T-cell (primary cell): ENCODE results near the gene SH2D2A. TPM values are rescaled to one million over a fixed set of nuclear protein-coding genes. Genes with fewer than 3 reads are reported as not detected.

Source experiments
- ATAC-seq, 4 experiments: fragments of 200-7000 bp in 3 of 4; fragments of 150-1000 bp in 1 of 4; cut with Tn5 transposase; replicated peaks in 1 of 4; 1 replicate in 3 of 4; 2 replicates in 1 of 4; pipeline ENCODE4 v1.10.0; 2021; ENCODE audit warnings: moderate library complexity in 3 of 4, mild to moderate bottlenecking in 2 of 4, moderate number of reproducible peaks in 1 of 4
- CTCF ChIA-PET, 2 donors: fragments of 300-600 bp; sonication (Branson Sonifier 250); formaldehyde crosslinking; loops; one replicate each; lab custom pipeline; 2022; ENCODE audit warnings: antibody characterized with exemption in 2 of 2; lab: Charles Lee
- POLR2A ChIA-PET, 2 donors: fragments of 300-600 bp; sonication (Branson Sonifier 250); formaldehyde crosslinking; loops; one replicate each; lab custom pipeline; 2022; ENCODE audit warnings: antibody characterized with exemption in 2 of 2; lab: Charles Lee
- DNase-seq, 35 experiments: peaks; one replicate each; pipeline versions ENCODE4 v3.0.0 to v3.0.0-alpha.2; 2013 to 2023
- H3K27ac ChIP-seq: one replicate; pipeline ENCODE4 v1.5.1; 2013; ENCODE audit warnings: low read length
- H3K27me3 ChIP-seq, 2 experiments: replicated peaks in 1 of 2; 1 replicate in 1 of 2; 2 replicates in 1 of 2; pipeline versions ENCODE4 v1.6.1 to v1.7.0; 2013; ENCODE audit warnings: low read length in 1 of 2, mixed read lengths in 1 of 2; ENCODE audit not compliant: control insufficient read depth in 2 of 2, insufficient read depth in 2 of 2; ENCODE audit errors: extremely low read depth in 1 of 2
- H3K36me3 ChIP-seq, 2 donors: 1 replicate in 1 of 2; 2 replicates in 1 of 2; pipeline versions ENCODE4 v1.6.1 to v1.7.0; 2013; ENCODE audit warnings: low read length in 1 of 2; ENCODE audit not compliant: control insufficient read depth in 2 of 2, insufficient read depth in 1 of 2; ENCODE audit errors: extremely low read depth in 1 of 2
- H3K4me1 ChIP-seq, 2 experiments: 1 replicate in 1 of 2; 2 replicates in 1 of 2; pipeline versions ENCODE4 v1.6.1 to v1.7.0; 2013; ENCODE audit warnings: low read length in 2 of 2, mixed read lengths in 1 of 2; ENCODE audit not compliant: insufficient read depth in 2 of 2, control insufficient read depth in 1 of 2; ENCODE audit errors: extremely low read depth in 1 of 2
- H3K4me3 ChIP-seq, 2 donors: 1 replicate in 1 of 2; 2 replicates in 1 of 2; pipeline versions ENCODE4 v1.5.1 to v1.7.0; 2013; ENCODE audit warnings: mild to moderate bottlenecking in 2 of 2, low read length in 1 of 2, moderate library complexity in 1 of 2; ENCODE audit not compliant: control insufficient read depth in 1 of 2; ENCODE audit errors: extremely low read depth in 1 of 2
- H3K9me3 ChIP-seq: 2 replicates; pipeline ENCODE4 v1.7.0; 2013
- H3K27ac Mint-ChIP-seq, 2 donors: one replicate each; pipeline ENCODE4 v1.8.0; 2020 to 2021; ENCODE audit warnings: mild to moderate bottlenecking in 2 of 2, mixed read lengths in 2 of 2
- H3K27me3 Mint-ChIP-seq, 2 donors: one replicate each; pipeline ENCODE4 v1.8.0; 2021 to 2022; ENCODE audit warnings: mixed read lengths in 2 of 2
- H3K36me3 Mint-ChIP-seq: one replicate; pipeline ENCODE4 v1.8.0; 2021; ENCODE audit warnings: mixed read lengths
- H3K4me1 Mint-ChIP-seq, 3 donors: one replicate each; pipeline ENCODE4 v1.8.0; 2020 to 2022; ENCODE audit warnings: mixed read lengths in 3 of 3, mild to moderate bottlenecking in 1 of 3
- H3K4me3 Mint-ChIP-seq, 3 donors: one replicate each; pipeline ENCODE4 v1.8.0; 2020 to 2022; ENCODE audit warnings: mild to moderate bottlenecking in 3 of 3, mixed read lengths in 3 of 3, moderate library complexity in 3 of 3
- H3K9me3 Mint-ChIP-seq, 3 donors: one replicate each; pipeline ENCODE4 v1.8.0; 2020 to 2022; ENCODE audit warnings: mixed read lengths in 3 of 3
- WGBS: methylation state at CpG from one replicate; pipeline ENCODE4 v1.1.5; 2013; ENCODE audit warnings: missing lambda C conversion rate; ENCODE audit not compliant: insufficient coverage; 5-methylcytosine and 5-hydroxymethylcytosine counted together
- total RNA-seq, 35 experiments: library from RNA in 6 of 35; stranded (reverse) in 6 of 35; fragments of 120-200 nt in 1 of 35; gene quantifications; one replicate each; pipeline versions ENCODE4 v1.2.1 to v1.2.4 and lab custom pipeline; 2013 to 2026

The SH2D2A gene
- total RNA-seq, 5 donors from 2014 or later (not counting 1 experiment from before 2014, with no cell fraction given): 42.8 to 110 (median 66.8) TPM

DNA sequence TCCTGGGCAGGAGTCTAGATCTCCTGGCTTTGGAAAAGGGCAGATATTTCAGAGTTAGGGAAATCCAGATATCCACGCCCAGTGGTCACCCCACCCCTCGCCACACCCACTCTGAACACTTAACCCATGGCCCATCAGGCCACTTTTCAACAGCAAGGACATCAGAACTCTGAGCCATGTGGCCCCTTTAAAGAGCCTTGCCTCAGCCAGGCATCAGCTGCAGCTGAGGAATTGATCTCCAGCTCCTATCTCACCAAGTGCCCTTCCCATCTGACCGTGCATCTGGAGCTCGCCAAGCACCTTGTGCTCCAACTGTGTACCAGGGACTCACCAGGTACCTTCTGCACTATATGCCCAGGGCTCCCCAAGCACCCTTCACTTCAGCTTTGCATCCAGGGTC lies 20.2 kb upstream of the SH2D2A start:
- WGBS: 95% methylated on average over 3 of the region's 4 CpGs
- Histone ChIP-seq H3K4me3 (no peak overlapping the region), H3K9me3 (no peaks in the 10 kb centered on the region), H3K4me1 (peaks cover 0 to 16% of the 10 kb centered on the region in 2 experiments), H3K27ac (no peak overlapping the region), H3K36me3 (no peaks in the 10 kb centered on the region), H3K27me3 (peaks cover 0 to 56% of the 10 kb centered on the region in 2 experiments)
- DNase-seq (no peak), ATAC-seq (no peak)
- Mint-ChIP-seq H3K4me3 (no peak overlapping the region), H3K27ac (no peak overlapping the region), H3K36me3 (no peaks in the 10 kb centered on the region), H3K27me3 (peaks cover 30 to 31% of the 10 kb centered on the region in 2 donors), H3K9me3 (no peaks in the 10 kb centered on the region), H3K4me1 (peaks cover 13 to 22% (median 15%) of the 10 kb centered on the region in 3 donors)
- ChIA-PET CTCF (interaction anchor here (0.6 to 3.5 kb wide), 9 partner anchors 12 to 235 kb away, joined by 3 to 27 read pairs (median 4); partner anchors contain the start of genes INSRR (in 2 of the 2) and NTRK1 (in 2 of the 2)), POLR2A (interaction anchor here in 1 of 2 donors (0.5 kb wide), 1 partner anchor 29 kb away, joined by 3 read pairs; no protein-coding TSS in a partner anchor)

DNA sequence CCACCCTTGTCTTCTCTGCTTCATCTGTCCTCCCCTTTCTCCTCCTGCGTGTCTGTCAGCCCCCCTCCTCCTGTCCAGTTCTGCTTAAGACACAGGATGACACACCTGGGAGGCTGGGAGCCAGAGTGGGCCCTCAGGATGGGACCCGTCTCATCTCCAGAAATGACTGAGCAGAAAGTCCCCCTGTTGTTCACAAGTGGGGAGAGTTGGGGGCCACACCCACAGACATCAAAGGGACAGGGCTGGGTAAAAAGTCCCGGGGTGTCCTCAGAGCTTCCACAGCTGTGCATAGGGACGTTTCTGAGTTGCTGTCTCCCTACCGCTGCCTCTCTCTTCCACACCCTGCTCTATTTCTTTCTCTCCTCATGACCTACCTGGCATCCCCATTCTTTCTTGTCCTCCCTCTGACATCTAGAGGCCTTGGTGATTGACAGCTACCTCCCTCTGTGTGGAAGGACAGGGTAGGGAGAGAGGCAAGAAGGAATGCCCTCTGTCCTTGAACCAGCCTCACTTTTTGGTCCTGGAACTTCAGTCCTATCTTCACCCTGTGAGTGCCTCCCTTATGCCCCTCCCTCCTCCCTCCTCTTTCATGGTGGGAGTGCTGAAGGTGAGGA lies 19.5 kb upstream of the SH2D2A start:
- 50% methylated on average over 1 of the region's 5 CpGs for WGBS
- Mint-ChIP-seq H3K27me3 (peaks cover 24 to 29% of the 10 kb centered on the region in 2 donors), H3K9me3 (no peaks in the 10 kb centered on the region), H3K27ac (peak overlapping the region in 1 of 2 donors; percentile 41), H3K36me3 (no peaks in the 10 kb centered on the region), H3K4me3 (no peak overlapping the region), H3K4me1 (peaks cover 13 to 22% (median 15%) of the 10 kb centered on the region in 3 donors)
- peaks cover 0 to 52% of the 10 kb centered on the region in 2 experiments for H3K27me3 ChIP-seq
- POLR2A ChIA-PET: interaction anchor here in 1 of 2 donors (0.5 kb wide), 1 partner anchor 28 kb away, joined by 3 read pairs; no protein-coding TSS in a partner anchor
- H3K27ac ChIP-seq: peak overlapping the region; percentile 11
- H3K4me3 ChIP-seq: no peak overlapping the region
- H3K9me3 ChIP-seq: no peaks in the 10 kb centered on the region
- no peaks in the 10 kb centered on the region for H3K36me3 ChIP-seq
- CTCF ChIA-PET: interaction anchor here in 1 of 2 donors (0.6 to 3.5 kb wide), 3 partner anchors 22 to 51 kb away, joined by 3 to 26 read pairs (median 3); partner anchors contain the start of genes INSRR and NTRK1
- ATAC-seq (peak in 2 of 4 experiments; percentile 24 to 72), DNase-seq (peak in 9 of 35 experiments; percentile 23 to 54 (median 35))
- peaks cover 0 to 16% of the 10 kb centered on the region in 2 experiments for H3K4me1 ChIP-seq

DNA sequence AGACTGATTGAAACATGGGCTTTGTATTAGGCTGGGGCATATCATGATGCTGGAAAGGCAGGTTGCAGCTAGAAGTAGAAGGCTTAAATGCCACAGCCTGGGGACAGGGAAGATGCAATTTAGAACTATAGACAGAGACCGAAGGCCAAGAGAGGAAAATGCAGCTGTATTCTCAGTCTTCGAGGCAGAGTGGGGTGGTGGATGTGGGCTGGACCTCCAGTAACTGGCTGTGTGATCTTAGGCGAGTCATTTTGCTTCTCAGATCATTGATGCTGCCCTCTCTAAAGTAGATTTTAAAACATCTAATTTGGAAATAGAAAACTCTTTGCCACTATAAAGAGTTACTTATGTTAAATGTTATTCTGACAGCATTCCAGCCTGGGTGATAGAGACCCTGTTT lies 17.7 kb upstream of the SH2D2A start:
- no peak overlapping the region for H3K27ac Mint-ChIP-seq
- H3K4me3 Mint-ChIP-seq: no peak overlapping the region
- Histone ChIP-seq H3K36me3 (no peaks in the 10 kb centered on the region), H3K4me1 (peaks cover 0 to 16% of the 10 kb centered on the region in 2 experiments), H3K4me3 (no peak overlapping the region), H3K9me3 (no peaks in the 10 kb centered on the region), H3K27me3 (peaks cover 0 to 41% of the 10 kb centered on the region in 2 experiments), H3K27ac (no peak overlapping the region)
- WGBS: 66% methylated on average over 2 of the region's 3 CpGs
- DNase-seq (no peak), ATAC-seq (no peak)
- peaks cover 14 to 21% of the 10 kb centered on the region in 2 donors for H3K27me3 Mint-ChIP-seq
- CTCF ChIA-PET: interaction anchor here in 1 of 2 donors (0.6 to 1.3 kb wide), 2 partner anchors 11 to 21 kb away, joined by 3 to 4 read pairs; no protein-coding TSS in a partner anchor
- no peaks in the 10 kb centered on the region for H3K36me3 Mint-ChIP-seq
- peaks cover 13 to 22% (median 15%) of the 10 kb centered on the region in 3 donors for H3K4me1 Mint-ChIP-seq
- POLR2A ChIA-PET: no interaction called here
- no peaks in the 10 kb centered on the region for H3K9me3 Mint-ChIP-seq

DNA sequence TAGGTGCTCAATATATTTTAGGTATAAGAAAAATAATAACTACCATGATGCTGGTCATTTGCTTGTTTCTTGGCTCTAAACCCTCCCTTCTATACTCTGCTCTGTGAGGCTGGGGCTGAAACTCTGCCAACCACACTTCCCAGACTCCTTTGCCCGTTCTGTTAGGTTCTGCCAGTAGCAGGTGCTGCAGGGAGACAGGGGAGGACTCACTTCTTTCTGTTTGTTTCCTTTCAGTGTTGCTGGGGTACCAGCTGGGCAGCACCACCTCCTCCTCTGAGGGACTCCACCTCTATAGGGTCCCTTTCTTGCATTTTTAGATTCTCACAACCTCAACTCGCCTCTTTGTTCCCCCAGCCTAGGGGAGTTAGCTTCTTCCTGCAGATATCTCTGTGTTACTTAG lies 17.0 kb upstream of the SH2D2A start:
- no CpG with 5 or more reads among the region's 2 CpGs for WGBS
- Mint-ChIP-seq H3K27me3 (peaks cover 13 to 21% of the 10 kb centered on the region in 2 donors), H3K27ac (no peak overlapping the region)

DNA sequence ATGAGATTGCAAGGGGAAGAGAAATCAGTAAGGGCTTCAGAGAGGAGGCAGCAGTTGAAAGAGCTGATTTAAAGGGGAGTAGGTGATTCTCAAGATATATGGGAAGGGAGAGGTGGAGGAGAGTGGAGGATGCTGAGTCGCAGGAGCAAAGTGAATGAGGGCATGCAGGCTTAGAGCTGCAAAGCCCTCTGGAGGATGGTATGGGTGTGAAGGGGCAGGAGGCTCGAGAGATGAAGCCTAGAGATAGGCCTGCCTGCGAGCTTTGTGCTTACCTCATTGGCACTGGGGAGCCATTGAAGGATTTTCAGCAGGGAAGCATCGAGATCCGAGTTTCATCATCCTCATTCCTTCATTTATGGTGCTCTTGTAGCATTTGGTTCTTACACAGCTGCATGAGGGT lies 15.8 kb upstream of the SH2D2A start:
- ATAC-seq: no peak
- Histone ChIP-seq H3K4me1 (peaks cover 0 to 11% of the 10 kb centered on the region in 2 experiments), H3K4me3 (no peak overlapping the region), H3K36me3 (no peaks in the 10 kb centered on the region), H3K27me3 (peaks cover 0 to 29% of the 10 kb centered on the region in 2 experiments), H3K9me3 (no peaks in the 10 kb centered on the region), H3K27ac (no peak overlapping the region)
- CTCF ChIA-PET: interaction anchor here in 1 of 2 donors (0.8 kb wide), 1 partner anchor 27 kb away, joined by 3 read pairs; no protein-coding TSS in a partner anchor
- DNase-seq: no peak
- Mint-ChIP-seq H3K4me3 (no peak overlapping the region), H3K4me1 (peaks cover 9 to 19% (median 10%) of the 10 kb centered on the region in 3 donors), H3K27me3 (peaks cover 10 to 20% of the 10 kb centered on the region in 2 donors), H3K9me3 (no peaks in the 10 kb centered on the region), H3K27ac (no peak overlapping the region), H3K36me3 (no peaks in the 10 kb centered on the region)
- WGBS: 73% methylated on average over 3 of the region's 5 CpGs
- POLR2A ChIA-PET: no interaction called here

More for the DNA sequence above, 17.0 kb upstream of the SH2D2A start:
- Histone ChIP-seq H3K27me3 (peaks cover 0 to 34% of the 10 kb centered on the region in 2 experiments), H3K9me3 (no peaks in the 10 kb centered on the region), H3K36me3 (no peaks in the 10 kb centered on the region), H3K27ac (no peak overlapping the region), H3K4me1 (peaks cover 0 to 11% of the 10 kb centered on the region in 2 experiments), H3K4me3 (no peak overlapping the region)
- Mint-ChIP-seq H3K36me3 (no peaks in the 10 kb centered on the region), H3K4me1 (peaks cover 9 to 20% (median 11%) of the 10 kb centered on the region in 3 donors), H3K4me3 (no peak overlapping the region), H3K9me3 (no peaks in the 10 kb centered on the region)
- CTCF ChIA-PET: interaction anchor here in 1 of 2 donors (1.3 kb wide), 1 partner anchor 11 kb away, joined by 4 read pairs; no protein-coding TSS in a partner anchor
- POLR2A ChIA-PET: no interaction called here
- DNase-seq: peak in 2 of 35 experiments; percentile 14 to 48
- peak in 1 of 4 experiments; percentile 83 for ATAC-seq

DNA sequence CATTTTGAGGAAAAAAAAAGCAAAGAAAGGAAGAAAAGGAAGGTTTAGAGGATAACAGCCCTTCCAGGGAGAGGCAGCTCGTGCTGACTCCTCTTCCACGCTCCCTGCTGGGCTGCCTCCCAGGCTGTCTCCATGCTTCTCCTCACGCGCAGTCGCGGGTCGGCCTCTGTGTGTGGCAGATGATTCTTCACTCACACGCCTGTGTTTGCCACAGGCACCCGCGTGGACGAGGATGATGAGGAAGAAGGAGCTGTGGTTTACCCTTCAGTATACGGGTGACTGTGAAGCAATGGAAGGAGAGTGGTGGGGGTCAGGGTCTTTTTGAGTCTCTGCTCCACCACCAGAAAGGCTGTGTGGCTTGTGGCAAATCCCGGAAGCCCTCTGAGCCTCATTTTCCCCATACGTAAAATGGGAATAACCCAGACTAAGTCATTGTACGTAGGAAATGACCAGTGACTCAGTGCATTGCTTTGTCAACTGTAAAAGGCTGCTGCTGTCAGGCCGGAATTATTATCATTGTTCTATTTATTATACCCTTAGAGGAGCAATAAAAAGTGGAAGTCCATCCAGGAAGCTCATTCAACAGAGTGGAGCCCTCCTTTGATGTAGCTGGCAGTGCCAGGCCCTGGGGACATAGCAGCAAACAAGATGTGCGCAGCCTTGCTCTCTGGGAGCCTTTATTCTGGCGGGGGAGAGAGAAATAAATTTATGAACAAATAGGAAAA lies 11.9 kb upstream of the SH2D2A start:
- no peaks in the 10 kb centered on the region for H3K36me3 ChIP-seq
- 93% methylated on average over 5 of the region's 18 CpGs for WGBS
- peaks cover 8 to 14% of the 10 kb centered on the region in 2 donors for H3K27me3 Mint-ChIP-seq
- ATAC-seq (no peak), DNase-seq (no peak)
- H3K36me3 Mint-ChIP-seq: no peaks in the 10 kb centered on the region
- H3K27ac ChIP-seq: no peak overlapping the region
- H3K4me3 ChIP-seq: no peak overlapping the region
- H3K9me3 Mint-ChIP-seq: no peaks in the 10 kb centered on the region
- no peak overlapping the region for H3K4me3 Mint-ChIP-seq
- CTCF ChIA-PET: interaction anchor here in 1 of 2 donors (1.7 kb wide), 1 partner anchor 10 kb away, joined by 6 read pairs; no protein-coding TSS in a partner anchor
- H3K4me1 Mint-ChIP-seq: no peaks in the 10 kb centered on the region
- H3K9me3 ChIP-seq: no peaks in the 10 kb centered on the region
- H3K27me3 ChIP-seq: peaks cover 0 to 13% of the 10 kb centered on the region in 2 experiments
- no peak overlapping the region for H3K27ac Mint-ChIP-seq
- no peaks in the 10 kb centered on the region for H3K4me1 ChIP-seq
- POLR2A ChIA-PET: no interaction called here
